Lung (tissue), 12 donors: ENCODE measurements around the gene SLC35F3. TPM values are rescaled to one million over a fixed set of nuclear protein-coding genes. Genes with fewer than 3 reads are reported as not detected.

ENCODE experiments used
- ATAC-seq: fragments of 200-7000 bp; cut with Tn5 transposase; one replicate; pipeline ENCODE4 v1.9.1; 2020; ENCODE audit warnings: moderate number of reproducible peaks; ENCODE audit not compliant: insufficient read depth, low FRiP score
- DNase-seq, 3 donors: peaks; one replicate each; pipeline ENCODE4 v3.0.0-alpha.2; 2013 to 2017
- H3K27ac ChIP-seq, 2 donors: one replicate each; pipeline ENCODE4 v1.5.1; 2013; ENCODE audit warnings: mild to moderate bottlenecking in 2 of 2, moderate library complexity in 2 of 2, control low read depth in 1 of 2, inconsistent platforms in 1 of 2, low read depth in 1 of 2, low read length in 1 of 2
- H3K27me3 ChIP-seq, 3 donors: one replicate each; pipeline ENCODE4 v1.5.1; 2013; ENCODE audit warnings: low read length in 2 of 3; ENCODE audit not compliant: control insufficient read depth in 3 of 3, insufficient read depth in 3 of 3
- H3K36me3 ChIP-seq, 4 donors: one replicate each; pipeline ENCODE4 v1.5.1; 2013; ENCODE audit warnings: low read length in 4 of 4, mild to moderate bottlenecking in 1 of 4, moderate library complexity in 1 of 4; ENCODE audit not compliant: control insufficient read depth in 4 of 4, insufficient read depth in 4 of 4
- H3K4me1 ChIP-seq, 5 donors: one replicate each; pipeline ENCODE4 v1.5.1; 2013; ENCODE audit warnings: low read length in 5 of 5, mild to moderate bottlenecking in 2 of 5, moderate library complexity in 1 of 5; ENCODE audit not compliant: control insufficient read depth in 5 of 5, insufficient read depth in 5 of 5
- H3K4me3 ChIP-seq: one replicate; pipeline ENCODE4 v1.5.1; 2013; ENCODE audit warnings: mild to moderate bottlenecking, control low read depth, moderate library complexity
- H3K9ac ChIP-seq, 2 donors: one replicate each; pipeline ENCODE4 v1.5.1; 2013; ENCODE audit warnings: low read length in 2 of 2, control low read depth in 1 of 2; ENCODE audit not compliant: insufficient read depth in 1 of 2
- H3K9me3 ChIP-seq, 4 donors: one replicate each; pipeline ENCODE4 v1.5.1; 2013; ENCODE audit warnings: low read length in 3 of 4, mild to moderate bottlenecking in 1 of 4, moderate library complexity in 1 of 4; ENCODE audit not compliant: control insufficient read depth in 4 of 4, insufficient read depth in 3 of 4
- WGBS, 2 donors: extraction: QIAGEN DNeasy Blood & Tissue Kit; methylation state at CpG; one replicate each; pipeline ENCODE4 v1.1.7; 2013; 5-methylcytosine and 5-hydroxymethylcytosine counted together
- polyA plus RNA-seq, 2 donors: library from polyadenylated mRNA; stranded (reverse); fragments of 200-250 nt; gene quantifications; one replicate each; pipeline ENCODE4 v1.2.1, GENCODE V29; 2013
- total RNA-seq, 2 donors: library from RNA; depleted of rRNA in 1 of 2; stranded (reverse); fragments of >200 nt in 1 of 2; gene quantifications; one replicate each; pipeline ENCODE4 v1.2.1, GENCODE V29; 2014 to 2021
- TF ChIP-seq, protein P1 (sequence below): IDR thresholded peaks from 2 replicates; pipeline ENCODE4 v1.5.1; 2012; ENCODE audit warnings: mild to moderate bottlenecking; ENCODE audit errors: control extremely low read depth, extremely low read depth
- donor health status: control.
- donor health status: control.
- donor health status: Bipolar disorder and iron deficiency.
- donor health status: healthy.
- donor health status: DM: yes; HTN: yes; CAD: no.

Gene SLC35F3
- total and polyA plus RNA-seq, 4 donors, result 0.09 to 1.4 (median 0.48) TPM

- DNase-seq (no peak), ATAC-seq (no peak)
- no peaks in the 10 kb centered on the region for H3K4me1 ChIP-seq
- no peak overlapping the region for H3K9ac ChIP-seq
- no peak overlapping the region for H3K27ac ChIP-seq
- 62 to 71% methylated on average over 8 of the region's 8 CpGs for WGBS, 2 donors
- H3K4me3 ChIP-seq, result no peak overlapping the region
- TF ChIP-seq, protein P1, sequence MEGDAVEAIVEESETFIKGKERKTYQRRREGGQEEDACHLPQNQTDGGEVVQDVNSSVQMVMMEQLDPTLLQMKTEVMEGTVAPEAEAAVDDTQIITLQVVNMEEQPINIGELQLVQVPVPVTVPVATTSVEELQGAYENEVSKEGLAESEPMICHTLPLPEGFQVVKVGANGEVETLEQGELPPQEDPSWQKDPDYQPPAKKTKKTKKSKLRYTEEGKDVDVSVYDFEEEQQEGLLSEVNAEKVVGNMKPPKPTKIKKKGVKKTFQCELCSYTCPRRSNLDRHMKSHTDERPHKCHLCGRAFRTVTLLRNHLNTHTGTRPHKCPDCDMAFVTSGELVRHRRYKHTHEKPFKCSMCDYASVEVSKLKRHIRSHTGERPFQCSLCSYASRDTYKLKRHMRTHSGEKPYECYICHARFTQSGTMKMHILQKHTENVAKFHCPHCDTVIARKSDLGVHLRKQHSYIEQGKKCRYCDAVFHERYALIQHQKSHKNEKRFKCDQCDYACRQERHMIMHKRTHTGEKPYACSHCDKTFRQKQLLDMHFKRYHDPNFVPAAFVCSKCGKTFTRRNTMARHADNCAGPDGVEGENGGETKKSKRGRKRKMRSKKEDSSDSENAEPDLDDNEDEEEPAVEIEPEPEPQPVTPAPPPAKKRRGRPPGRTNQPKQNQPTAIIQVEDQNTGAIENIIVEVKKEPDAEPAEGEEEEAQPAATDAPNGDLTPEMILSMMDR, result no peak
- H3K27me3 ChIP-seq, result no peaks in the 10 kb centered on the region
- H3K36me3 ChIP-seq, result no peaks in the 10 kb centered on the region
- H3K9me3 ChIP-seq, result no peaks in the 10 kb centered on the region
Observed at GRCh38 chr1:234277161-234277868, 372.8 kb downstream of the SLC35F3 start.

- 91% methylated on average over 1 of the region's 1 CpG for WGBS, 2 donors
- no peak for ATAC-seq
Observed at GRCh38 chr1:234279021-234279420, 374.5 kb downstream of the SLC35F3 start.

DNA sequence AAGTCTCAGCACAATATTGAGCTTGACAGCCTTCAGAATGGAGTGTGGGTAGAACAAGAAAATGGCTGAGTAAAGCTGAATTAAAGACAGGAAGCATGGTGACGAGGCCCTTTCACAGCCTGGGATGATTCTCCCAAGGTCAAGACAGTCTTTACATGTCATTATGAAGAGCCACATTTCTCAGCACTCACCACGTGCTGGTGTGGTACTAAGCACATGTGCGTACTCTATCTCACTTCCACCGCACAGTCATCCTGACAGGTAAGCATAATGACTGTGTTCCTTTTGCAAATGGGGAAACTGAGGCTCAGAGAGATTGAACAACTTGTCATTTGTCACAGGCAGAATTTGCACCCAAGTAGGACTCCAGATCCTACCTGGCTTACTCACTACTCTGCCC is 376.0 kb downstream of the SLC35F3 start:
- H3K9ac ChIP-seq, result no peak overlapping the region
- no peak for ATAC-seq

More at GRCh38 chr1:234279021-234279420, 374.5 kb downstream of the SLC35F3 start:
- Histone ChIP-seq H3K4me1 (no peaks in the 10 kb centered on the region), H3K9me3 (no peaks in the 10 kb centered on the region), H3K4me3 (no peak overlapping the region), H3K27ac (no peak overlapping the region), H3K27me3 (no peaks in the 10 kb centered on the region), H3K36me3 (no peaks in the 10 kb centered on the region), H3K9ac (no peak overlapping the region)
- TF ChIP-seq, protein P1, result no peak
- DNase-seq, result no peak

More for the DNA sequence above, 376.0 kb downstream of the SLC35F3 start:
- 88 to 90% methylated on average over 4 of the region's 4 CpGs for WGBS, 2 donors
- TF ChIP-seq, protein P1, result no peak
- Histone ChIP-seq H3K27ac (no peak overlapping the region), H3K27me3 (no peaks in the 10 kb centered on the region), H3K9me3 (no peaks in the 10 kb centered on the region), H3K36me3 (no peaks in the 10 kb centered on the region), H3K4me3 (no peak overlapping the region), H3K4me1 (no peaks in the 10 kb centered on the region)
- no peak for DNase-seq
